HG02981 (cell line): ENCODE data around the gene ZNF567.
"Not testable (repeated sequence)": the region's sequence is repeated elsewhere in the genome, so short reads cannot be mapped to it uniquely, and the experiment has no call there.

Source experiments
- ATAC-seq: cut with Tn5 transposase; IDR thresholded peaks from one replicate; pipeline ENCODE4 v1.9.1; 2021; ENCODE audit warnings: mild to moderate bottlenecking, moderate library complexity; ENCODE audit not compliant: unreplicated experiment

ZNF567 gene

DNA sequence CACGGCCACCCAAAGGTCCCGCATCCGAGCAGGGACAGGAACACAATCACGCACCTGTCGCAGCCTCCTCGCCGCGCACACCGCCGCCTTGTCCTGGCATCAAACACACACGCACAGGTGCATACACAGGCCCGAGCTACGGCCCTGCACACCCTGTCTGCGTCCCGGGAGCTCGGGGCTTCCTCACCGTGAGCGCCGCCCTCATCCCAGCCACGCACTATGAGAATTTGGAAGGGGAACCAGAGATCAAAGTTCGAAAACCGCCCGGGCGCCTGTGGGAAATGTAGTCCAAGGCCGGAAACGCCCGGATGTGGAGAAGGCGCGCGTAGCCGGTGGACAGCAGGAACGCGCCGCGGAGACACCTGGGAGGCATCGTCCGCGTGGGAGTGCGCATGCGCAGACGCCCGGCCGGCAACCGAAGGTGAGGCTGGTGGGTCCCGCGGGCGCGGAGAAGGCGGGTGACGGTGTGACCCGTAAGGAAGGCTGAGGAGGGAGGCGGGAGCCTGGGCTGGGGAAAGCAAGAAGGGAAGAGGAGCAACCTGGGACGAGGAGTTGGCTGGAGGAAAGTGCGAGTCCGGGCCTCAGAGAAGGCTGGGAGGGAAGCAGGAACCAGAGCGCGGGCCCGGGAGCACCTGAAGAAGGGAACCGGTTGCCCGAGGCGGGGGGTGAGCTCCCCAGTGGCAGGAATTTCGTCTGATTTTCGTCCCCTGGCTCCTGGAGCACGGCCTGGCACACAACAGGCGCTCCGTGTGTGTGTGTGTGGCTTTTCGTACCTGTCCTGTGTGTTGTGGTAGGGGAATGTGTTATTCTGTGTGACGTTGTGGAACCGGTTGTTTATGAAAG lies at the start of gene ZNF567:
Gene ZNF567, plus strand, starts transcription at position 399 of the 843 bp plus-strand sequence. CDS start 7,256 bp downstream, outside the sequence.
- peak; percentile 93 for ATAC-seq

DNA sequence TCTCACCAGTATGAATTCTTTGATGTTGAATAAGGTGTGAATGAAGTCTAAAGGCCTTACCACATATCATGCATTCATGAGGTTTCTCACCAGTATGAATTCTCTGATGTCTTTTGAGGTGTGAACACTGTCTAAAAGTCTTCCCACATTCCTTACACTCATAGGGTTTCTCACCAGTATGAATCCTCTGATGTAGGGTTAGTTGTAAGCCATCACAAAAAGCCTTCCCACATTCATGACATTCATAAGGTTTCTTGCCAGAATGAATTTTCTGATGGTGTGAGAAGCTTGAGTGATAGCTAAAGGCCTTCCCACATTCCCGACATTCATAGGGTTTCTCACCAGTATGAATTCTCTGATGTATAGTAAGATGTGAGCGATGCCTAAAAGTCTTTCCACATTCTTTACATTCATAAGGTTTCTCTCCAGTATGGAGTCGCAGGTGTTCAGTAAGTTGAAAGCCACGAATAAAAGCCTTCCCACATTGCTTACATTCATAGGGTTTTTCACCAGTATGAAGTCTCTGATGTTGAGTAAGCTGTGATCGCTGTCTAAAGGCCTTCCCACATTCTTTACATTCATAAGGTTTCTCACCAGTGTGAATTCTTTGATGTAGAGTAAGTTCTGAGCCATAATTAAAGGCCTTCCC lies 48.4 kb upstream of the ZNF567 start:
- ATAC-seq = no peak

DNA sequence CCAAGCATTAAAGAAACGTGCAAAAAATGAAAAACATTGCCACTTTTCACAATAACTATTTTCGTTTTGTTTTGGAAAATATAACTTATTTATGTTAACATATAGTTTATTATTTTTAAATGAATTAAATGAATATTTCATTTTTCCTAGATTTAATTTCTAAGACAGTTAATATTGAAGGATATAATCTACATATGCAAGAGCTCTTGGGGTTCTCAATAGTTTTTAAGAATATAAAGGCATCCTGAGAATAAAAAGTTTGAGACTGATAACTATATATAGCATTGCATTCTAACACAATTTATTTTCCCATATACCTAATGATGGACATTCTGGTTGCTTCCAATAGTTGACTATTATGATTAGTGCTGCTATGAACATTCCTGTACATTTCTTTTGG lies 40.7 kb upstream of the ZNF567 start:
- ATAC-seq = no peak

DNA sequence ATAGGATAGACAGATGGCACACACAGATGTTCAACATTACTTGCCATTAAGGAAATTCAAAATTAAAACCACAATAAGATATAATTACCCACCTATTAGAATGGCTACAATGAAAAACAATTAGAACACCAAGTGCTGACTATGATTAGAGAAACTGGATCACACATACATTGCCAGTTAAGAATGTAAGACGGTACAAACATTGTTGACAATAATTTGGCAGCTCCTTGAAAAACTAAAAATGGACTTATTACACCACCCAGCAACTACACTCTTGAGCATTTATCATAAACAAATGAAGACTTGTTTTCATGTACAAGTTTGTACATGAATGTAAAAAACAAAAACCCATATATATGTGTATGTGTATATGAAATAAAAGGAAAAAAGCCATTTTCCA lies 34.5 kb upstream of the ZNF567 start:
- ATAC-seq = no peak

DNA sequence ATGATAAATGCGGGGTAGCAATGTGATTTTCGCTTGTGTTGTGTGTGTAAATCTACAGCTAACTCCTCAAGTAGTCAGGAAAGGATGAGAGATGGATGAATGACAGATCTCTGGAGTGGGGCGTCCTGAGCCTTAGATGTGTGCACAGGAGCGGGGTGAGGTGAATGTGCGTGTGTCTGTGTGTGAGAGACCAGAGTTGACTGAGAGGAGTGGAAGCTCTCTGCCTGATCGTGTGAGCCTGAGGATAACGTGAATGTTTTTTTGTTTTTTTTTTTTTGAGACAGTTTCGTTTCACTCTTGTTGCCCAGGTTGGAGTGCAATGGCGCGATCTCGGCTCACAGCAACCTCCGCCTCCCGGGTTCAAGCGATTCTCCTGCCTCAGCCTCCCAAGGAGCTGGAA lies 21.6 kb upstream of the ZNF567 start:
- no peak for ATAC-seq

DNA sequence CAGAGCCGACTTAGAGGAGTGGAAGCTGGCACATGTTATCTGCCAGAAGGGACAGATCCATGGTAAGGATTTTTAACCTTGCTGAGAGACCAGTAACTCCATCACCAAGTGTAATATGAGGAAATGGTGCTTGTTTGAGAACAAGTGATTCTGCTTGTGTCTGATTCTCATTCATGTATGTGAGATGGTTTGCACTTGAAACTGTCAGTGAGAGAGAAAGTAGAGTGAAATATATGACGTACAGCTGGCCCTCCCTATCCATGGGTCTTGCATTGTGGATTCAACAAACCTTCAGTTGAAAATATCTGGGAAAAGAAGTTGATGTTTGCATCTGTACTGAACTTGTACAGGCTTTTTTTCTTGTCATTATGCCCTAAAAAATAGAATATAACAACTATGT lies 18.8 kb upstream of the ZNF567 start:
- no peak for ATAC-seq

DNA sequence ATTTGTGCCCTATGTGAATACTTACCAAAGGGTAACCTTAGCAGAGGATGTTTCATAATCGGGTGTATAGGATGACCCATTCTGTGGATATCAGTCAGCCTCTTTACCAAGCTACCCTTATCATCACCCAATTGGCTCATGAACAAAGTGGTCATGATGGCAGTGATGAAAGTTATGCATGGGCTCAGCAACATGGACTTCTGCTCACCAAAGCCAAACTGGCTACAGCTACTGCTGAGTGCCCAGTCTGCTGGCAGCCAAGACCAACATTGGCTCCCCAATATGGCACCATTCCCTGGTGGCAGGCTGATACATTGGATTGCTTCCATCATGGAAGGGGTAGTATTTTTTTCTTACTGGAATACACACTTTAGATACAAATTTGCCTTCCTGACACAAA lies 15.0 kb upstream of the ZNF567 start:
- no peak for ATAC-seq

DNA sequence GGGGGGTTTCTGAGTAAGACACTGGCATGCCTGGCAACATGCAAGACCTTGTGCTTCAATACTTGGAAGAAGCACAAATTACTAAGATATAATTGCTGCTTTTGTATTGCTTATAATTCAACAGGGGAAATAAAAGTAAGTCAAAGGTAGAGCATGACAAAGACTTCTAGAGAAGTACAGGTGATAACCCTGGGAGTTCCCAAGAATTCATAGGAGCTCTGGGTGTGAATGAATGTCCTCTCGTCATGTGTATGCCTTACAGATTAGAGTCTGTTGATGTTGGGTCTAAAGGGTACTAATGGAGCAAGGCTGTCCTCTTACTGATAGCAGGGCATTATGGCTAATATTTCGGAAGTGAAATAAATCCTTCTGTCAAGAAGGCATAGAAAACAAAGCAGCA lies 13.2 kb upstream of the ZNF567 start:
- ATAC-seq = no peak

DNA sequence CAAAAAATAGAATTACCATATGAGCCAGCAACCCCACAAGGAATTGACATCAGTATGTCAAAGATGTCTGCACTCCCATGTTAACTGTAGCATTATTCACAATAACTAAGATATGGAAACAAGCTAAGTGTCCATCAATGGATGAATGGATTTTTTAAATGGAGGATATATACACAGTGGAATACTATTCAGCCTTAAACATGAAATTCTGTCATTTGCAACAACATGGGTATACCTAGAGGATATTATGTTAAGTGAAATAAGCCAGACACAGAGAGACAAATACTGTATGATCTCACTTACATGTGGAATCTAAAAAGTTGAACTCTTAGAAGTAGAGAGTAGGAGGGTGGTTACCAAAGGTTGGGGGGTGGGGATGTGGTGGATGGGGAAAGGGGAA lies 8.0 kb upstream of the ZNF567 start:
- no peak for ATAC-seq

DNA sequence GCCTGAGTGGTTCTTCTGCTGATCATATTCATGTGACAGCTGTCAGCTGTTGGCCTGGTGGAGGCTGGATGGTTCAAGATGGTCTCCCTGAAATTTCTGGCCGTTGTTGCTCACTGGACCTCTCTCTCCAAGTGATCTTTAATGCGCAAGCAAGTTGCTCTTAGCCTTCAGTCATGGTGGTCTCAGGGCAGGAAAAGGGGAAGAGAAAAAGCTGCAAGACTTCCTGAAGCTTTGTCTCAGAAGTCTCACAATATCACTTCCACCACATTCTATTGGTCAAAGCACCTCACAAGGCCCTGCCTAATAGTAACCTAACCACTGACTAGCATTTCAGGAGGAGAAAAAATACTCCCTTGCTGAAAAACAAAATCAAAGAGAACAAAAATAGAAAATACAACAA lies 1.6 kb upstream of the ZNF567 start:
- ATAC-seq = no peak

DNA sequence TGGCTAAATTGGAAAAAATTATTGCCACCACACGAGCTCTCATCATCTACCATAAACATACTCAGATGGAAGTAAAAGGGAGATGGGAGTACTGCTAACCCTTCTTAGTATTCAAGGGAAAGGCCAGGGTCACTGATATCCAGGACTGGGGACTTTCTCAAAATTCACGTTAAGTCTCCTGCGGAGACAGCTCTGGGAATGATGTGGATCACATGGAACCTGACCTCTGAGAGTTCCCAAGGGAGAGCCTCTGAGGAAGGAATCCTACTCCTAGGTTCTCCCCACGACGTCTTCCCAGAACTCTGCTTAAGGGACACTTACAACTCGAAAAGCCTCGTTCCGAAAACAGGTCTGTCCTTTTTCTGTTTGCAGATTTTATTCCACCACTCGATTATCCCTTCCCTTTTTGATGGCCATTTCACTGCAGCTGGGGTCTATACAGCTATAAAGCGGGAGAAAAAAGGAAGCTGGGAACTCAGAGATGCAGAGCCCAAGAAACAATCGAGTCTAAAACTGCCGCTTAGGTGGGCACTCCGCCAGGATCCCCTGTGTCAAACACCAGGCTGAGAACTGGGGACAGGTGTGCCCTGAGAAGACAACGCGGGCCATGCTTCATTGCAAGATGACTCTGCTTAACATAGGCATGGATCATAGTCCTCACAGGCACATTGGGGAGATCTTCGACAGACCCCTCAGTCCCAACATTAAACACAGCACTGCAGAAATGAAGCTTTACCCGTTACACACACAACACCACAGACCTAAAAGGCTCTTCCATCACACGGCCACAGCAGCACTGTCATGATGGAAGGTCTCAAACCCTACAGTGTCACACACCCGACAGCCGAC lies 823 bp upstream of the ZNF567 start:
- peak; percentile 10 for ATAC-seq

DNA sequence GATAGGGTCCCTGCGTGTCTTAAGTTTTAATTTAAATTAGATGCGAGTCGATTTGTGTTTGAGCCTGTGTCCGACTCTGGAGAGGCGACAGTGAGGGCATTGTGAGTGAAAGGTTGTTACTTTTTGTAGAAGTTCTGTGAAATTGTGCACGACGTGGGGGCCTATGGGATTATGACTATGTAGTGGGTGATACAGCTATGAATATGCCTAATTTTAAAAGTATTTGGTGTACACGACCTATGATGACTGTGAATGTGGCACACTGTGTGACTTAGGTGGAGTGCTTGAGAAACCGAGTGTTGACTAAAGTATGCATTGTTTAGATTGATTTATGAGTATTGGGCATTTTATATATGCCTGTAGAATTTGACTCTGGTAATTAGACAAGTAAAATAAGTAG lies 646 bp downstream of the ZNF567 start:
- no peak for ATAC-seq

DNA sequence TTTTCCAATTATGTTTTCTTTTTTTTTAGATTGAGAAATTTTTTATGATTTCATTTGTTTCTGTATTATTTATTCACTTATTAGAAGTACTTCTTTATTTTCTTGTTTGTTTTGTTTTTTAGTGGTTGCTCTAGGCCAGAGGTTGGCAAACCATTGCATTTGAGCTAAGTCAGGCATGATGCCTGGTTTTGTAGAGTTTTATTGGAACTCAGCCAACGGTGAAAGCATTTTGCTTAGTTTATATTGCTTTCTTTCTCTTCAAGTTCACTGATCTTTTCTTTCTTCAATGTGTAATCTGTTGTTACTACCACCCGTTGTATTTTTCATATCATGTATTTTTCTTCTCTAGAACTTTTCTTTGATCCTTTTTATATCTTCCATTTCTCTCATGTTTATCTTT lies 19.7 kb downstream of the ZNF567 start:
- ATAC-seq = no peak

DNA sequence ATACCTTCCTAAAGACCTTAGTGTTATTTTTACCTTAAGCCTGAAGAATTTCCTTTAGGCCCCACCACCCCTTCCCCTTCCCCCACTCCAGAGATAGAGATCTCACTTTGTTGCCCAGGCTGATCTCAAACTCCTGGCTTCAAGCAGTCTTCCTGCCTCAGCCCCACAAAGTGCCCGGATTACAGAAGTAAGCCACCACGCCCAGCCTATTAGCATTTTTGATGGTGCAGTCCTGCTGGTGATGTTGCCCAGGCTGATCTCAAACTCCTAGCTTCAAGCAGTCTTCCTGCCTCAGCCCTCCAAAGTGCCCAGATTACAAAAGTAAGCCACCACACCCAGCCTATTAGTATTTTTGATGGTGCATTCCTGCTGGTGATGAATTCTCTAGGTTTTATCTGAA lies 22.0 kb downstream of the ZNF567 start:
- ATAC-seq = no peak

DNA sequence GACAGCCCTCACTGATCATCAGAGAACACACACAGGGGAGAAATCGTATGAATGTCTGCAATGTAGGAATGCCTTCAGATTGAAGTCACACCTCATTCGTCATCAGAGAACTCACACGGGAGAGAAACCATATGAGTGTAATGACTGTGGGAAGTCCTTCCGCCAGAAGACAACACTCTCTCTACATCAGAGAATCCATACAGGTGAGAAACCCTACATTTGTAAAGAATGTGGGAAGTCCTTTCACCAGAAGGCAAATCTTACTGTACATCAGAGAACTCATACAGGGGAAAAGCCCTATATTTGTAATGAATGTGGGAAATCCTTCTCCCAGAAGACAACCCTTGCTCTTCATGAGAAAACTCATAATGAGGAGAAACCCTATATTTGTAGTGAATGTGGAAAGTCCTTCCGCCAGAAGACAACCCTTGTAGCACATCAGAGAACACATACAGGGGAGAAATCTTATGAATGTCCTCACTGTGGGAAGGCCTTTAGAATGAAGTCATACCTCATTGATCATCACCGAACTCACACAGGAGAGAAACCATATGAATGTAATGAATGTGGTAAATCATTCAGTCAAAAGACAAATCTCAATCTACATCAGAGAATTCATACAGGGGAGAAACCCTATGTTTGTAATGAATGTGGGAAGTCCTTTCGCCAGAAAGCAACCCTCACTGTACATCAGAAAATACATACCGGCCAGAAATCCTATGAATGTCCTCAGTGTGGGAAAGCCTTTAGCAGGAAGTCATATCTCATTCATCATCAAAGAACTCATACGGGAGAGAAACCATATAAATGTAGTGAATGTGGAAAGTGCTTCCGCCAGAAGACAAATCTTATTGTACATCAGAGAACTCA lies 32.5 kb downstream of the ZNF567 start:
- ATAC-seq = no peak

DNA sequence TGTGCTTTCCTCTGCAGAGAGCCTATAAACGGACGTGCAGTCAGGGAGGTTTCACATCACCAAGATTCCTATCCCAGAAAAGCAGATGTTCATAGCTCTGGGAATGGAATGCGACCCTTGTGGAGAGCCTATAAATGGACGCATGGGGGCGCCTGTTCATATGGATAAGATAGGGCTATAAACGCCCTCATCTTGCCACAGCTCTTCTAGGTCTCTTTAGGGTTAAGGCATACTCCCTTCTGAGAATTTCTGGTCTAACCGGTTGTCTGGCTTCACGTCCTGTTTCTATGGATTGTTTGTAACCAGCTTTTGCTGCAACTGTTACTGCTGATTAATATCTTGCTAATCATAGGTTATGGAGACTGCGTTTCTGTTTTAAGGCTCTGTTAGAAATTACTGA lies 48.8 kb downstream of the ZNF567 start:
- not testable (repeated sequence) for ATAC-seq

DNA sequence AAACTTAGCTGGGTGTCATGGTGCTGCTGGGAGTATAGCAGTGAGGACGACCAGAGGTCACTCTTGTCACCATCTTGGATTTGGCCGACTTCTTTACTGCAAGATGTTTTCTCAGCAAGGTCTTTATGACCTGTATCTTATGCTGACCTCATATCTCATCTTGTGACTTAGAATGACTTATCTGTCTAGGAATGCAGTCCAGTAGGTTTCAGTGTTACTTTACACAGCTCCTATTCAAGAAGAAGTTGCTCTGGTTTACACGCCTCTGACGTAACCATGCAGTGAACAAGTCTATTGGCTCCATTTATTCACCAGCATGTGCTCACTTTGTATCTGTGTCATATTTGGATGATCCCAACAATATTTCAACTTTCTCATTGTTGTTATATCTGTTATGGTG lies 58.5 kb downstream of the ZNF567 start:
- no peak for ATAC-seq

DNA sequence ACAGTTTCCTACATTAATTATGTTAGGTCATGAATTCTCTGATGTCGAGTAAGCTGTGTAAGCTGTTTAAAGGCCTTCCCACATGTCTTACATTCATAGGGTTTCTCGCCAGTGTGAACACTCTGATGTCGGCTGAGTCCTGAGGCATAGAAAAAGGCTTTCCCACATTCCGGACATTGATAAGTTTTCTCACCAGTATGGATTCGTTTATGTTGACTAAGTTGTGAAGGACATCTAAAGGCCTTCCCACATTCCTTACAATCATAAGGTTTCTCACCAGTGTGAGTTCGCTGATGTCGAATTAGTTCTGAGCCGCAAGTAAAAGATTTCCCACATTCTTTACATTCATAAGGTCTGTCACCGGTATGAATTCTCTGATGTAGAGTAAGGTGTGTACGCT lies 60.3 kb downstream of the ZNF567 start:
- ATAC-seq = no peak

DNA sequence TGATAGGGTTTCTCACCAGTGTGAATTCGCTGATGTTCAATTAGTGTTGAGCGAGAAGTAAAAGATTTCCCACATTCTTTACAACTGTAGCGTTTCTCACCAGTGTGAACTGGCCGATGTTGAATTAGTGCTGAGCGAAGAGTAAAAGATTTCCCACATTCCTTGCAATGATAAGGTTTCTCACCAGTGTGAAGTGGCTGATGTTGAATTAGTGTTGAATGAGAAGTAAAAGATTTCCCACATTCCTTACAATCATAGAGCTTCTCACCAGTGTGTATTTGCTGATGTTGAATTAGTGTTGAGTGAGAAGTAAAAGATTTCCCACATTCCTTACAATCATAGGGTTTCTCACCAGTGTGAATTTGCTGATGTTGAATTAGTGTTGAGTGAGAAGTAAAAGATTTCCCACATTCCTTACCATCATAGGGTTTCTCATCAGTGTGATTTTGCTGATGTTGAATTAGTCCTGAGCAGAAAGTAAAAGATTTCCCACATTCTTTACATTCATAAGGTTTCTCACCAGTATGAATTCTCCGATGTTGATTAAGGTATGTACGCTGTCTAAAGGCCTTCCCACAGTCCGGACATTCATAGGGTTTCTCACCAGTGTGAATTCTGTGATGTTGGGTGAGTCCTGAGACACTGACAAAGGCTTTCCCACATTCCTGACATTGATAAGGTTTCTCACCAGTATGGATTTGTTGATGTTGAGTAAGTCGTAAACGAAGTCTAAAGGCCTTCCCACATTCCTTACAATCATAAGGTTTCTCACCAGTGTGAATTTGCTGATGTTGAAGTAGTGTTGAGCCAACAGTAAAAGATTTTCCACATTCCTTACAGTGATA lies 61.2 kb downstream of the ZNF567 start:
- ATAC-seq = no peak

DNA sequence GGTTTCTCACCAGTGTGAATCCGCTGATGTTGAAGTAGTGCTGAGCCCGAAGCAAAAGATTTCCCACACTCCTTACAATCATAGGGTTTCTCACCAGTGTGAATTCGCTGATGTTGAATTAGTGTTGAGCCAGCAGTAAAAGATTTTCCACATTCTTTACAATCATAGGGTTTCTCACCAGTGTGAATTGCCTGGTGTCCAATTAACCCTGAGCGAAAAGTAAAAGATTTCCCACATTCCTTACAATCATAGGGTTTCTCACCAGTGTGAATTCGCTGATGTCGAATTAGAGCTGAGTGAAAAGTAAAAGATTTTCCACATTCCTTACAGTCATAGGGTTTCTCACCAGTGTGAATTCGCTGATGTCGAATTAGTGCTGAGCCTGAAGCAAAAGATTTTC lies 62.2 kb downstream of the ZNF567 start:
- not testable (repeated sequence) for ATAC-seq
